Hypothalamus (tissue), 51 donors: ENCODE measurements around the gene MRPL46.

Experiments used
- DNase-seq, 51 donors: peaks; one replicate each; lab custom pipeline; 2025; lab: John Stamatoyannopoulos, UW

The MRPL46 gene

DNA sequence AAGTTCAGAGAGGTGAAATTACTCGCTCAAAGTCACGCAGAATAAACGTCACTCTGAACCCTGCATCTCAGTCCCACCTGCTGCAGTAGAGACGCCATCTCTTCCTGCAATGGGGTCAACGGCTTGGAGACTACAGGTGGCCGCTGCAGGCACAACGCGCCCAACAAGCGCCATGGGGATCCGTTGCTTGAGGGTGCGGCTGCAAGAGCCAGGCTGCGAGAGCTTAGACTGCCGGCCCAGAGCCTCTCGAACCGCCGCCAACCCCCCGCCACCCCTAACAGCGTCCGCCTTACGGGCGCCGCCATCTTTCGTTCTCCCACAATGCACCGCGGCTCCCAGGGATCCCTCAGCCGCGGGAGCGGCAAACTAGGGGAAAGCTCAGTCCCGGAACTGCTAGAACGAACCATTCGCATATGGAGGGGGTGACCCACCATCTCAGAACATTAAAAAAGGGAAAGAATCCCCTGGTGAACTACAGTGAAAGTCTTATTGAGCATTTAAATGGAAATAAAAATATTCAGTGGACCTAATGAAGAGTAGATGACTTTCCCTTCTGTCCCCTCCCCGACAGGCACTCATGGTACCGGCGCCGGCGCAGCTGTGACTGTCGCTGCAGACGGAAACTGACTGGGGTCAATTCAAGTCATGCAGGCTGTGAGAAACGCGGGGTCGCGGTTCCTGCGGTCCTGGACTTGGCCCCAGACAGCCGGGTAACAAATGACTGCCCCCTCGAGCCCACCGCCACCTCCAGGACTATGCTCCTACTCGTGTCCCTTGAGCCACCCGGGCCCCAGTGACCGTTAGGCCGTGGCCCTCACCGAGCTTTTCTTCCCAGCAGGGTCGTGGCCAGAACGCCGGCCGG is at the start of gene MRPL46, which contains the start of gene MRPS11:
MRPL46 (minus strand) TSS at position 316 of the 862 bp plus-strand sequence; CDS start at position 305, 11 bp downstream.
MRPS11 (plus strand) TSS at position 636 of the 862 bp plus-strand sequence; CDS start at position 646, 10 bp downstream.
- DNase-seq, result peak; percentile 60 to 99 (median 84)

GRCh38 chr15:88513195-88513594 is 46.0 kb upstream of the MRPL46 start:
- DNase-seq, result no peak

DNA sequence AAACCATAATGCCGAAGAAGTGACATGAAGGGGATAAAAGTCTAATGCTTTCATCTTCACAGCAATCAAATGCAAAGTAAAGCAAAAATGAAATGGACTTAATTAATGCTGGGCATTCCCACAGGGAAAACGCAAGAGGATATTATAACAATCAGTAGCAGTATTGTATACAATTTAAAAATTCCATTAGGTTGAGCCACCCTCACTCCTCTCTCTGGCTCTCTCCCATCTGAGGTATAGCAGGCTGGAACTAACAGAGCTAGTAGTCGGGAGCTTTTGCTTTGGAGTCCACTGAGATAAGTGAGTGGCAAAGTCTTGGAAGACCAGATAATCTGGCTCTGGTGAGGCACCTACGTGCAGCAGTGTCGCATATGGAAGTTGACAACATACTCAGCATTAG is 45.4 kb upstream of the MRPL46 start:
- no peak for DNase-seq

- no peak for DNase-seq
Observed at GRCh38 chr15:88512078-88512477, 44.9 kb upstream of the MRPL46 start.

DNA sequence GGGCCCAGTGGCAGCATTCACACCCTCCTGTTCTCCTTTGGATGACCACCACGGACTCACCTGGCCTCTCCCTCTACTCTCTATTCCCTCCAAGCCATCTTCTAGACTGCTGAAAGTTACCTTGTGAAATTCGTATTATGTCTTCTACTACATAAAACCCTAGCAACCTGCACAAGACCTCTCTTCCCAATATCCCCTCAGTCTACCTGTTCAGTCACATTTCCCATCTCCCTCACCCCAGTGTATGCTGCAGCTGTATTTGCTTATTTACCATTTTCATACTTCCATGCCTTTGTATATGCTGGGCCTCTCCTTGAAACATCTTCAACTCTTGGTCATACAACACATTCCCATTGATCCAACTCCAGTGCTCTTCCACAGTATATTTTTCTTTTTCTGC is 44.0 kb upstream of the MRPL46 start:
- DNase-seq, result no peak

GRCh38 chr15:88509964-88510363 is 42.8 kb upstream of the MRPL46 start:
- DNase-seq, result no peak

DNA sequence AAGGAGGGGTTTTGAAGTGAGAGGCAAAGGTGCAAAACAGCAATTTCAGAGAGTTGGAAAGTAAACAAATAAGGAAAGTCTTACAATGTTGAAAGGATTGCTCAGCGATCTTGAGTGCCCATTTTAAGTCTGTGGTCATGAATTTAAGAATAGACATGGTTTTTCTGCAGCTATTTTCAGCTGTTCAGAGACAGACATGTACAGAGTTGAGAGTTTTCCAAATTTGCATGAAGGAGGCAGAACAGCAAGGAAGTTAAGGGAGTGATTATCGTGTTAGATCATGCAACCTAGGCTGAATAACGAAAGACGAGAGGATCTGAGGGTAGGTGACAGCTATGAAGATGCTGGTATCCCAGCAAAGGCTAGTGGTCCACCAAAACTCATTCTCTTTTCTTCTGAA is 42.1 kb upstream of the MRPL46 start:
- no peak for DNase-seq

DNA sequence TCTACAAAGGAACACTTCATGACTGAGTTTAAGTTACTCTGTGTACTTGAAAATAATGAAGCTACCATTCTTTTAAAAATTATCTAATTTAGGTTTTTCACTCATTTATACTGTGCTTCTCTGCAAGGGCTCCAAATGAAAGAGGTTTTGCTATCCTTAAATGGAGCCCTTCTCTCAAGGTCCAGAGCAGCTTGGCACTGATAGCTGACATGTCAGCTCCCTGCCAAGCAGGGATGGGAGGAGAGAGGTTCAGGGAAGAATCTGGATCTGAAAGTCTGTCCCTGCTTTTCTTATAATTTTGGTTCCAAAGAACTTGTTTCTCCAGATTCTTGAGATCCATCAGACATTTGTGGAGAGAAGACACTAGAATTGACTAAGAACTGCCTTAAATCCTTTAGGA is 39.4 kb upstream of the MRPL46 start:
- DNase-seq, result no peak

DNA sequence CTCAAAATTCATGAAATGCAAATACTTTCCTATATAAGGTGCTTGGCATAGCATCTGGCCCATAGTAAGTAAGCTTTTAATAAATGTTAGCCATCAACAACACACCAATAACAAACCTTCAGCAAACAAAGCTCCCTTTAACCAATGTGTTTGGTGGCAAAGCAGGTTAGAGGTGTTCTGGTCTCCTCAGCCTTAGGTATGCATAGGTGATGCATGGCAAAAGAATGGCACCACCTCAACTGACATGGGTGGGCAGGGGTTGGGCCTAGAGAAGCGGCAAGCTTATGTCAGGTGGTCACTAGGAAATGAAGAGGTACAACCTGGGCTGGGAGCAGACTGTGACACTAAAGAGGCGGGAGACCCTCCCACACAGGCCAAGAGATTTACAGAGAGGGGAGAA is 38.5 kb upstream of the MRPL46 start:
- DNase-seq, result no peak

DNA sequence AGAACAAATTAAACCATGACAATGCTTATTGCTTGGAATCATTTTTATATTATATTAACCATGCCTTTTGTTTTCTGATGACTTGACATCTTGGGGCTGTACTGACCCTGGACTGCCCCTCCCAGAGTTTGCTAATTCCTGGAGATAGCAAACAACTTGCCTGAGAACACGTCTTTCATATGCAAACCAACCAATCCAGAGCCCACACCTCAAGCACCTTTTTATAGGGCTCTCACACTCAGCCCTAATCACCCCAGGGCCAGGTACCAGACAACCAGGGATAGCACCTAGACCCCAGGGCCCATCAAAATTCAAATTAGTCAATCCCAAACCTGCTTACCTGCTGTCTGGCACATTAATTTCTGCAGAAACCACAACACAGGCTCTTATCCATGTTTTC is 37.3 kb upstream of the MRPL46 start:
- DNase-seq, result no peak

- peak in 1 of 51 donors; percentile 12 for DNase-seq
Observed at GRCh38 chr15:88498996-88499395, 31.8 kb upstream of the MRPL46 start.

GRCh38 chr15:88497109-88497765 is 30.0 kb upstream of the MRPL46 start:
- DNase-seq, result no peak

DNA sequence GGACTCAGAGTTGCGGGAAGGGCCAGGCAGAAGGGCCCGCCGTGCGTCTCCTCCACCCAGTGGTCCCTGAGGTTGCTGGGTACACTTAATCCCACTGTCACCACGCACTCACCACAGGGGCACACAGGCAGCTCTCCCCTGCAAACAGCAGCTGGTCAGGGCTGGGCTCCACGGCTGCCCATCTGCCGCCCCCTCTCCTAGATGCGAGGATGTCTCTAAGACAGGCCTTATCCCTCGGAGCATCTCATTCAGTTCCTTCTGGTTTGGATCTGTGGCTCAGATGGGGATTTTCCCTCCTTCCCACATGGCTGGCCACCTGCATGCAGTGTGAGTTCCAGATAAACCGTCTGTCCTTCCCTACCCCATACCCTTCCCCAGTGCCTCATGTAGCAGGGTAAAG is 26.7 kb upstream of the MRPL46 start:
- no peak for DNase-seq

GRCh38 chr15:88491158-88491557 is 24.0 kb upstream of the MRPL46 start:
- no peak for DNase-seq

GRCh38 chr15:88490036-88490435 is 22.8 kb upstream of the MRPL46 start:
- no peak for DNase-seq

DNA sequence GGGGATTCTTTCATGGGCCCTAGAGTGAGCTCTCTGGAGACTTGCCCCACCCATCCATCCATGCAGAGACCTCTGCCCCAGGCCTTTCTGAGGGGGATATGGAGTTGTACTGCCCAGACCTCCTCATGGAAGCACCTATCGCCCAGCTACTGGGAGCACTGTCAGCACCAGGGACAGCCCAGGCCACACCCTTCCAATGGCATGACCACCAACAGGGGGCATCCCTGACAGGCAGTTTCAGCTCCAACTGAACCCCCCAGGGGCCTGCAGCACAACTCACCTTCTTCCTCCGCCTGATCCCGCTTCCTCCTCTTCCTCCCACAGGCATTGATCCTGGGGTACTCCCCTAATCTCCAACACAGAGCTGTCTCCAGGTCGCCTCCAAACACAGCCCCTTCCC is 22.1 kb upstream of the MRPL46 start:
- DNase-seq, result no peak

DNA sequence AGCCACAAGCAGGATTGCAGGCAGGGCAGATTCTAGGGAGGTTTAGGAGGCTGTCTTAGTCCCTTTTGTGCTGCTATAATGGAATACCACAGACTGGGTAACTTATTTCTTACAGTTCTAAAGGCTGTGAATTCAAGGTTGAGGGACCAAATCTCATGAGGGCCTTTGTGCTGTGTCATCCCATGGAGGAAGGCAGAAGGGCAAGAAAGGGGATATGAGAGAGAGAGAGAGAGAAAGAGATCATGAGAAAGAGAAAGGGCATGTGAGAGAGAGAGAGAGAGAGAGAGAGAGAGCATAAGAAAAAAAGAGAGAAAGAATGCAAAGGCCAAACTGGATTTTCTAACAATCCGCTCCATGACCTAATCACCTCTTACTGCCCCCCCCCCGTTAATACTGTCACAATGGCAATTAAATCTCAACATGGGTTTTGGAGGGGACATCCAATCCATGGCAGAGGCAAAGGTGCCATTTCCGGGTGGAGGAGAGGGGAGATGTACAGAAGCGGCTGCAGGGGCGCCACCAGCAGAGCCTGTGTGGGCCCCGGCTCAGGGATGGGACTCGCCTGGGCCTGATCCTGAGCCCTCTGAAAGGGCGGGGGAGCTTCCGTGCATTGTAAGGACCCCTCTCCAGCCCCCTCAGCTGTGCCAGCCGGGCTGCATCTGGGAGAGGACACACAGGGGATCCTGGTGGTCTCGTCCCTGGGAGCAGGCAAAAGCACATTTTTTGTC is 20.8 kb upstream of the MRPL46 start:
- no peak for DNase-seq

- no peak for DNase-seq
Observed at GRCh38 chr15:88487178-88487795, 20.1 kb upstream of the MRPL46 start.

DNA sequence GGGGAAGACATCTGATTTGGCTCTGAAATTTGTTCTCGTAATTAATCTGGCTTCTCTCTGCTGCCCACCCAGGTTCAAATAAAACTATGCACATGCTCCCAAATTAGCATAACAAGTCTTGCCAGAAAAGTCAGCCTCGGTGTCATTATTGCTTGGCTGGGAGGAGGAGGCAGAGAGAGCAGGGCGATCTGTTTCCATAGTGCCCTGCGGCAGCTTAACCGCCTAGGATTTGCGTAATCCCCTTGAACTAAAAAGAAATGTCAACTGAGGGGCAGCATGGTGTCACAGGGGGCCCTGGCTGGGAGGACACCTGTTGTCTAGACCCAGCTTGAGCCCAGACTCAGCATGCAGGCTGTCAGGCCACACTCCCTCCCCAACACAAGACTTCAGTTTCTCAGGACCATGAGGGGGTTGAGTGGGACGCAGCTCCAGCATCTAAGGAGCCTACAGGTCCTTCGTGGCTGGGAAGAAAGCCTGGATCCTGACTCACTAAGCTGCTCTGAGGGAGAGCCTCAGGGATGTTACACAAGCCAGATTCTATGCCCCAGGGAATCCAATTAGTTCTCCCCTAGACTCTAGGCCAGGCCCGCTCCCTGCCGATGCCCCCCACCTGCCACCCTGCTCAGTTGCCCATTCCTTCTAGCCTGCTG is 17.6 kb upstream of the MRPL46 start:
- peak in 3 of 51 donors; percentile 14 to 50 (median 28) for DNase-seq

- no peak for DNase-seq
Observed at GRCh38 chr15:88482263-88482662, 15.1 kb upstream of the MRPL46 start.
